ENCODE measurements around the gene ZMYM3.

GRCh38 chrX:71191248-71191647 is 62.7 kb downstream of the ZMYM3 start:
- TF ChIP-seq GATA3 (IDR thresholded peaks at IDR 0.05; ENCODE audit: low read depth, low read length) (no peak), GATA2 (IDR thresholded peaks at IDR 0.05; ENCODE audit: low read depth, low read length) (no peak)

Data from SH-SY5Y (cell line).